ENCODE results near the gene SPINK9. TPM values are rescaled to one million over a fixed set of nuclear protein-coding genes. Genes with fewer than 3 reads are reported as not detected.

SPINK9 gene
- total and polyA plus RNA-seq, 4 donors, result not detected

GRCh38 chr5:148352696-148353095, 17.3 kb downstream of the SPINK9 start:
- no peak for TF ChIP-seq CTCF (IDR thresholded peaks at IDR 0.05; ENCODE audit: control extremely low read depth, extremely low read depth)
- H3K9ac ChIP-seq (ENCODE audit: insufficient read depth in 1 of 2, low read length in 2 of 2), result no peak overlapping the region
- H3K9me3 ChIP-seq (ENCODE audit: control insufficient read depth in 4 of 4, insufficient read depth in 3 of 4, low read length in 3 of 4), result no peaks in the 10 kb centered on the region
- DNase-seq (no peak), ATAC-seq (ENCODE audit: insufficient read depth, low FRiP score) (peak; percentile 72)
- H3K27ac ChIP-seq (ENCODE audit: low read depth in 1 of 2, low read length in 1 of 2), result no peak overlapping the region
- H3K27me3 ChIP-seq (ENCODE audit: control insufficient read depth in 3 of 3, insufficient read depth in 3 of 3, low read length in 2 of 3), result no peaks in the 10 kb centered on the region
- no peaks in the 10 kb centered on the region for H3K4me1 ChIP-seq (ENCODE audit: control insufficient read depth in 5 of 5, insufficient read depth in 5 of 5, low read length in 5 of 5)
- H3K36me3 ChIP-seq (ENCODE audit: control insufficient read depth in 4 of 4, insufficient read depth in 4 of 4, low read length in 4 of 4), result no peaks in the 10 kb centered on the region
- no peak overlapping the region for H3K4me3 ChIP-seq
- 48 to 73% methylated on average over 1 of the region's 1 CpG for WGBS, 2 donors

GRCh38 chr5:148353634-148354033, 18.3 kb downstream of the SPINK9 start:
- H3K4me1 ChIP-seq (ENCODE audit: control insufficient read depth in 5 of 5, insufficient read depth in 5 of 5, low read length in 5 of 5), result no peaks in the 10 kb centered on the region
- no peak overlapping the region for H3K9ac ChIP-seq (ENCODE audit: insufficient read depth in 1 of 2, low read length in 2 of 2)
- WGBS, 2 donors, result 93 to 97% methylated on average over 2 of the region's 2 CpGs
- ATAC-seq (ENCODE audit: insufficient read depth, low FRiP score) (no peak), DNase-seq (no peak)
- no peaks in the 10 kb centered on the region for H3K9me3 ChIP-seq (ENCODE audit: control insufficient read depth in 4 of 4, insufficient read depth in 3 of 4, low read length in 3 of 4)
- TF ChIP-seq CTCF (IDR thresholded peaks at IDR 0.05; ENCODE audit: control extremely low read depth, extremely low read depth), result no peak
- no peaks in the 10 kb centered on the region for H3K27me3 ChIP-seq (ENCODE audit: control insufficient read depth in 3 of 3, insufficient read depth in 3 of 3, low read length in 2 of 3)
- no peak overlapping the region for H3K4me3 ChIP-seq
- H3K27ac ChIP-seq (ENCODE audit: low read depth in 1 of 2, low read length in 1 of 2), result no peak overlapping the region
- H3K36me3 ChIP-seq (ENCODE audit: control insufficient read depth in 4 of 4, insufficient read depth in 4 of 4, low read length in 4 of 4), result no peaks in the 10 kb centered on the region

GRCh38 chr5:148364343-148364742, 29.0 kb downstream of the SPINK9 start:
- no peak for TF ChIP-seq CTCF (IDR thresholded peaks at IDR 0.05; ENCODE audit: control extremely low read depth, extremely low read depth)
- no peaks in the 10 kb centered on the region for H3K9me3 ChIP-seq (ENCODE audit: control insufficient read depth in 4 of 4, insufficient read depth in 3 of 4, low read length in 3 of 4)
- no peak overlapping the region for H3K27ac ChIP-seq (ENCODE audit: low read depth in 1 of 2, low read length in 1 of 2)
- H3K27me3 ChIP-seq (ENCODE audit: control insufficient read depth in 3 of 3, insufficient read depth in 3 of 3, low read length in 2 of 3), result no peaks in the 10 kb centered on the region
- no peaks in the 10 kb centered on the region for H3K36me3 ChIP-seq (ENCODE audit: control insufficient read depth in 4 of 4, insufficient read depth in 4 of 4, low read length in 4 of 4)
- ATAC-seq (ENCODE audit: insufficient read depth, low FRiP score), result no peak
- no peak overlapping the region for H3K9ac ChIP-seq (ENCODE audit: insufficient read depth in 1 of 2, low read length in 2 of 2)
- no peak for DNase-seq
- H3K4me3 ChIP-seq, result no peak overlapping the region
- H3K4me1 ChIP-seq (ENCODE audit: control insufficient read depth in 5 of 5, insufficient read depth in 5 of 5, low read length in 5 of 5), result no peaks in the 10 kb centered on the region

GRCh38 chr5:148368299-148368698, 32.9 kb downstream of the SPINK9 start:
- no peak for TF ChIP-seq CTCF (IDR thresholded peaks at IDR 0.05; ENCODE audit: control extremely low read depth, extremely low read depth)
- Histone ChIP-seq H3K4me3 (no peak overlapping the region), H3K27ac (ENCODE audit: low read depth in 1 of 2, low read length in 1 of 2) (no peak overlapping the region), H3K4me1 (ENCODE audit: control insufficient read depth in 5 of 5, insufficient read depth in 5 of 5, low read length in 5 of 5) (peaks cover 0 to 2% (median 0%) of the 10 kb centered on the region in 5 donors), H3K27me3 (ENCODE audit: control insufficient read depth in 3 of 3, insufficient read depth in 3 of 3, low read length in 2 of 3) (no peaks in the 10 kb centered on the region), H3K36me3 (ENCODE audit: control insufficient read depth in 4 of 4, insufficient read depth in 4 of 4, low read length in 4 of 4) (no peaks in the 10 kb centered on the region), H3K9me3 (ENCODE audit: control insufficient read depth in 4 of 4, insufficient read depth in 3 of 4, low read length in 3 of 4) (no peaks in the 10 kb centered on the region), H3K9ac (ENCODE audit: insufficient read depth in 1 of 2, low read length in 2 of 2) (no peak overlapping the region)
- ATAC-seq (ENCODE audit: insufficient read depth, low FRiP score) (no peak), DNase-seq (no peak)

All from lung (tissue), 12 donors.